Activated naive CD4-positive, alpha-beta T cell (primary cell): ENCODE measurements around the gene KLF16.

Source experiments
- DNase-seq, 4 experiments: peaks; one replicate each; lab custom pipeline; 2025; lab: John Stamatoyannopoulos, UW

Gene KLF16

DNA sequence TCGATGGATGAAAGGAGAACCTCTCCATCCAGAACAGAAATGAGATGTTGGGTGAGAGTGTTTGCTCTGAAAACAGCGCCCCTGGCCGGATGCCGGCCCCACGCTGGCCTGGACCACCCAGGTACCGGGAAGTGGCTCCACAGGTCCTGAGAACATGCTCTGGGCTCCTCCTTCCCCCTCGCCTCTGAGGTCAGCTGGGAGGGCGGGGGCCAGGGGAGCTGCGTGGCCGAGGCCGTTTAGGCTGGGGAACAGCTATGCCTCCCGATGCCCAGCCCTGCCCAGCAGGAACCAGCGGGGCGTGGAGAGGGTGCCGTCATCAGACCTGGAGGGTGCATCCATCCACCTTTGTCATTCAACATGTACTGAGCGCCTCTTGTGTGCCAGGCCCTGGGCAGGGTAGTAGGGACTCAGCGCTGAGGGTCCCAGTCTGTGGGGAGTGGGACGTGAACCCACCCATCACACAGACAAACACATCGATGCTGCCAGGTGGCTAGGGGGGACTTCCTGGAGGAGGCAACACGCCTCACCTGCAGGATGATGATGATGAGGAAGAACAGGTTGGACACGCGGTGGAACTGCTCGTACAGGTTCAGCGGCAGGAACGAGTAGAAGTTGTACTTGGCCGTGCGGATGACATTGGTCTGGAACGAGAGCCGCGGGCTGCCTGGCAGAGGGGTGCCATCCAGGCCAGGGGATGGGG is 55.5 kb downstream of the KLF16 start:
- no peak for DNase-seq

DNA sequence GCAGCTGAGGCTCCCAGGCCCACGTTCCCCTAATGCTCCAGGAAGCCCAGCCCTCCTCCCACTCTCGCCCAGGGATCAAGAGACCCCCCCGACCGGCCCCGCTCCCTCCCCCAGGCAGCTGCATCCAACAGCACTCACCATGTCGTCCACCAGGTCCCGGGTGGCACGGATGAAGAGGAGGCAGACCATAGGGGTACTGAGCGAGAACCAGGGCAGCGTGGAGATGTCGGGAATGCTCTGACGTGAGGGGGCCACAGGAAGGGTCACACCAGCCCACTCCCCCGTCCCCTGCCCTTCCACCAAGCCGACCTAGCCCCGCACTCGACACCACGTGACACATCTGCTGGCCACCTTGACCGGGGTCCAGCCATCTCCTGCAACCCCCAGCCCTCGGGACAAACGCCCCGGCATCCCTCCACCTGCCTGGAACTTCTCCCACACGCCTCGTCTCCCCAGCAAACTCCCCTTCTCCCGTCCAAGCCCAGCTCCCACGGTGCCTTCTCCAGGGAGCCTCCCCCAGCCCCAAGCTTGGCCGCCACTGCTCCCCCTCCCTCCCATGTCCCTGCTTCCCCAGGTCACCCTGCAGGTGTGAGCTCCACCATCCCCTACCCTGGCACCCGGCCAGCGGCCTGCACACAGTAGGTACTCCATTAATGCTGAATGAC is 56.2 kb downstream of the KLF16 start:
- DNase-seq = no peak

DNA sequence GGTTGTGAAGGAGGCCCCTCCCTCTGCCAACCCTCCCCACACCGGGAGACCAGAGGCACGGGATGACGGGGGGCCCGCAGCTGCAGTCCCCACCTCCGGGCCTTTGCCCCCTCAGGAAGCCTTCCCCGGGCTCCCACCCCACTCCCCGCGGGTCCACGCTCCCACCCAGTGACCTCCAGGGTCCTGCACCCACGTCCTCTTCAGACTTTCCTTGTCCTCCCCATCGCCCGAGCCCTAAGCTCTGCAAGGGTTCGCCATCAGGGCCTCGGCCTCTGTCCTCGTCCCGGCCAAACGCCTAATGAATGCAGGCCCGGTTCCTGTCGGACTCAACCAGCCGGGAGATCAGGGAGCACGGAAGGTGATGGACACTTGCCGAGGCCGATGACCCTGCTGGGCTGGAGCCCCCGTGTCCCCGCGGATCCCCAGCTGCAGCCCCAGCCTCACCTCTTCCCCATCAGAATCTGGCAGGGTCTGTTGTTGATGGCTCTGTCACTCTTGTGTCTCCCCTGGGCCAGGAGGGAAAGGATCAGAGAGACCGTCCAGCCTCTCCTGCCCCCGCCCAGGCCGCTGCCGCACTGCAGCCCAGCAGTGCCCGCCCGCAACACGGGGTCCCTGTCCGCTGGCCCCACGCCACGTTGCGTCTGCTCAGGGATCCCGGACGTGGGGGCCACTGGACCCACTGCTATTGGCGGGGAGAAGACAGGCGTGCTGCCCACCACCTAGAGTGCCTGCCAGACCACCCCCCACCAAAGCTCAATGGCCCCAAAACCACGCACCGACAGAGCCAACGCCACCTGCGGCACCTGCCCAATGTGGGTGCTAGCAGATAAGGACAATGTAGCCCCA is 57.0 kb downstream of the KLF16 start:
- no peak for DNase-seq

DNA sequence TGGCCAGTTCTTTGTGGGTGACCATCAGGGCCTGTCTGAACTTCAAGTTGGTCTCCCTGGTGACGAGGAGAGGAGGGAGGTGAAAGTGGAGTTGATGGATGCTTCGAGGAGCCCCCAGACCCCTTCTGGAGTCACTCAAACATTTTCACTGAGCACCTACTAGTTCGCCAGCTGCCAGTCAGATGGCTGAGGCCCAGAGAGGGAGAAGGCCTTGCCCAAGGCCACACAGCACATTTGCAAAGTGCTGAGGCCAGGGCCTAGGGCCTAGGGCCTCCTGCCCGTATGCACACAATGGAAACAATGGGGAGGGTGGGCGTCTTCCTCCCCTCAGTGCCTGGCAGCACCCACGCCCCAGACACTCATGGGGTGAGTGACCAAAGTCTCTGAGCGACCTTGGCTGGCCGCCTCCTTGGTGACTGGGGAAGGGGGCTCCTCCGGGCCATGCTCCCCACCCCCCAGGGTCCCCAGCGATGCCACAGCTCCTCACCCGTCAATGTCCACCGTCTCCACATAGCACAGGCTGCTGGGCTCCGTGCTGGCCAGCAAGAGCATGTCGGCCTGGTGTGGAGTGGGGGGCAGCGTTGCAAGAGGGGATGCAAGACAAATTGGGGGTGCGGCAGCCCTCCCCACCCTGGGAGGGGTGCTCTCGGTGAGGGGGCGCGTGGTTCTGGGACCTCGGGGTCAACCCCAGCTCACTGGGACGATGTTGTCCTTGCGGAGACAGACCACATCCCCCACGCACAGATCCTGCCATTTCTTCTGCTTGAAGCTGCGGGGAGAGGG is 57.8 kb downstream of the KLF16 start:
- DNase-seq = no peak

DNA sequence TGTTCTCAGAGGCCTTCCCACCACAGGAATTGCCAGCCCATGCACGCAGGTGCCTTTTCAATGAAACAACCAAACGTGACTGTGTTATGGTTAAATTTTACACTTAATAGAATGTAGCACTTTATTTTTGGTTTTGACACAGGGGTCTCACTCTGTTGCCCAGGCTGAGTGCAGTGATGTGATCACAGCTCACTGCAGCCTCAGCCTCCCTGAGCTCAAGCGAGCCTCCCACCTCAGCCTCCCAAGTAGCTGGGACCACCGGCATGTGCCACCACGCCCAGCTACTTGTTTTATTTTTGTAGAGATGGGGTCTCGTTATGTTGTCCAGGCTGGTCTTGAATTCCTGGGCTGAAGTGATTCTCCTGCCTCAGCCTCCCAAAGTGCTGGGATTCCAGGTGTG is 58.5 kb downstream of the KLF16 start:
- no peak for DNase-seq
